Myocyte (in vitro differentiated cells): ENCODE measurements around the gene TMEM59L. TPM values are rescaled to one million over a fixed set of nuclear protein-coding genes. Genes with fewer than 3 reads are reported as not detected.
A peak's percentile ranks its signal among the peaks of the same experiment; 100 is the strongest.
"Not testable (repeated sequence)": the region's sequence is repeated elsewhere in the genome, so short reads cannot be mapped to it uniquely, and the experiment has no call there.

Experiments used
- DNase-seq: peaks from one replicate; pipeline ENCODE4 v3.0.0-alpha.2; 2012; ENCODE audit warnings: low read depth
- total RNA-seq: library from RNA; depleted of rRNA; stranded (reverse); fragments of >200 nt; gene quantifications from 2 replicates; pipeline ENCODE4 v1.2.3, GENCODE V29; 2014

Gene TMEM59L
- total RNA-seq, 1 donor from 2014 or later: 0.64 TPM

GRCh38 chr19:18594096-18594823, 18.4 kb upstream of the TMEM59L start:
- peak; percentile 58 for DNase-seq

GRCh38 chr19:18594824-18595373, 17.8 kb upstream of the TMEM59L start:
- no peak for DNase-seq

GRCh38 chr19:18595475-18595874, 17.2 kb upstream of the TMEM59L start:
- no peak for DNase-seq

GRCh38 chr19:18596752-18597157, 15.9 kb upstream of the TMEM59L start:
- DNase-seq: no peak

GRCh38 chr19:18597809-18598660, 14.6 kb upstream of the TMEM59L start:
- DNase-seq: no peak

GRCh38 chr19:18599485-18599884, 13.2 kb upstream of the TMEM59L start:
- DNase-seq: no peak

- not testable (repeated sequence) for DNase-seq
Measured at GRCh38 chr19:18600692-18601397, 11.8 kb upstream of the TMEM59L start.

- DNase-seq: no peak
Measured at GRCh38 chr19:18601875-18602274, 10.8 kb upstream of the TMEM59L start.

- DNase-seq: no peak
Measured at GRCh38 chr19:18603255-18603957, 9.3 kb upstream of the TMEM59L start.

GRCh38 chr19:18603958-18604819, 8.5 kb upstream of the TMEM59L start:
- DNase-seq: no peak

- DNase-seq: no peak
Measured at GRCh38 chr19:18604820-18605159, 7.9 kb upstream of the TMEM59L start.

GRCh38 chr19:18605196-18605545, 7.5 kb upstream of the TMEM59L start:
- DNase-seq: no peak

GRCh38 chr19:18605546-18606280, 7.0 kb upstream of the TMEM59L start:
- no peak for DNase-seq

GRCh38 chr19:18606281-18607225, 6.1 kb upstream of the TMEM59L start, which contains the start of gene CRLF1:
TSS of gene CRLF1 (minus strand) at chr19:18606799. CDS start at chr19:18606656, 143 bp downstream.
- no peak for DNase-seq

GRCh38 chr19:18607226-18608101, 5.2 kb upstream of the TMEM59L start:
- no peak for DNase-seq

GRCh38 chr19:18608102-18608804, 4.4 kb upstream of the TMEM59L start:
- DNase-seq: no peak
